Right ventricle myocardium superior (tissue), 1 donor: ENCODE measurements around the gene INHBA. TPM values are rescaled to one million over a fixed set of nuclear protein-coding genes. Genes with fewer than 3 reads are reported as not detected.

ENCODE experiments used
- ATAC-seq: fragments of 200-7000 bp; cut with Tn5 transposase; one replicate; pipeline ENCODE4 v1.9.1; 2020; ENCODE audit warnings: mild to moderate bottlenecking; ENCODE audit not compliant: poor library complexity
- DNase-seq: peaks from one replicate; pipeline ENCODE4 v3.0.0-alpha.2; 2020
- intact Hi-C: fragments of 100-400 bp; cut with DNase I; formaldehyde crosslinking; loops from one replicate; pipeline ENCODE4 v1.11.2; 2022
- total RNA-seq: library from RNA; stranded (reverse); fragmentation: NEBNext Ultra II Directional; extraction: Animal tissue kit (Norgen Biotek cat#: 25700); gene quantifications from one replicate; pipeline ENCODE4 v1.2.1, GENCODE V29; 2021
- donor health status: DM: no; HTN: yes; CAD: no; lungs with severe emphysema.

Gene INHBA
- total RNA-seq, 1 donor from 2014 or later = 1.9 TPM

DNA sequence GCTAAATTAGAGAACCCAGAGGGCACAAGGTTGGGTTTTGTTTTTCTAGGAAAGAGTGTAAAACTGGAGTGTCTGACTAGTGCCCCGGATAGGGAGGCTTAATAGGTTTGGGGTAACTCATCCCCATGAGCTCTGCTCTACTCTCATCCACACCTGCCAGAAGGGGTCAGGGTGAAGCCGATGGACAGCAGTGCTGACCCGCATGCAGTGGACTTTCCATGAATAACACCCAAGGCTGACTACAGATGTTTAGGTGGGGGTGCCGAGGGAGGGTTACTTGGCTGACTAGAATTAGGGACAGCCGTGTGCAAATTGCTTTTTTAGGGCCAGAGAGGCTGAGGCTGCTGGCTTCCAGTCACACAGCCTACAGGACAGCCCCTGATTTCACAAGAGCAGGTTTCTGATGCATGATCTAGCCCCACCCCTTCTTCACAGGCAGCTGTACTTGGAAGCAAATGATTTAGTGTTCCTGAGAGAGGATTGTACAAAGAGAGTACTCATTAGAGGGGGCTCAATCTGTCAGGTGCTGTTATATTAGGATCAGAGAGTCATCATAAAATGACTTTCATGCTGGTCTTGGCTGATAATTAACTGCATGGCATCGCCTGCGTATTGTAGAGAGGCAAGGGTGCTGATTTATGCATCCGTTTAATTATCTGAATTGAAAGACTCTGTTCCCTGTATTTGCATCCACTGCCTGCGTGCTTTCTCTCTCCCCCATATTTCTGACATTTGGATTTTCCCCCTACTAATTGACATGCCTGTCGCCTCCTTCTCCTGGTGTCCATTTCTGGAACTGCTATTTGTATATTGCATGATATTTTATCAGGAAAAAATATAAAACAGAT lies 9.5 kb downstream of the INHBA start:
- peak; percentile 51 for ATAC-seq
- intact Hi-C loops = loop anchor here (10.0 kb wide), 1 partner anchor 1369 kb away; no protein-coding TSS in a partner anchor
- no peak for DNase-seq

- intact Hi-C loops = loop anchor here (10.0 kb wide), 1 partner anchor 1367 kb away; no protein-coding TSS in a partner anchor
- DNase-seq (no peak), ATAC-seq (no peak)
These were observed 10.6 kb downstream of the INHBA start for GRCh38 chr7:41692251-41692650.

DNA sequence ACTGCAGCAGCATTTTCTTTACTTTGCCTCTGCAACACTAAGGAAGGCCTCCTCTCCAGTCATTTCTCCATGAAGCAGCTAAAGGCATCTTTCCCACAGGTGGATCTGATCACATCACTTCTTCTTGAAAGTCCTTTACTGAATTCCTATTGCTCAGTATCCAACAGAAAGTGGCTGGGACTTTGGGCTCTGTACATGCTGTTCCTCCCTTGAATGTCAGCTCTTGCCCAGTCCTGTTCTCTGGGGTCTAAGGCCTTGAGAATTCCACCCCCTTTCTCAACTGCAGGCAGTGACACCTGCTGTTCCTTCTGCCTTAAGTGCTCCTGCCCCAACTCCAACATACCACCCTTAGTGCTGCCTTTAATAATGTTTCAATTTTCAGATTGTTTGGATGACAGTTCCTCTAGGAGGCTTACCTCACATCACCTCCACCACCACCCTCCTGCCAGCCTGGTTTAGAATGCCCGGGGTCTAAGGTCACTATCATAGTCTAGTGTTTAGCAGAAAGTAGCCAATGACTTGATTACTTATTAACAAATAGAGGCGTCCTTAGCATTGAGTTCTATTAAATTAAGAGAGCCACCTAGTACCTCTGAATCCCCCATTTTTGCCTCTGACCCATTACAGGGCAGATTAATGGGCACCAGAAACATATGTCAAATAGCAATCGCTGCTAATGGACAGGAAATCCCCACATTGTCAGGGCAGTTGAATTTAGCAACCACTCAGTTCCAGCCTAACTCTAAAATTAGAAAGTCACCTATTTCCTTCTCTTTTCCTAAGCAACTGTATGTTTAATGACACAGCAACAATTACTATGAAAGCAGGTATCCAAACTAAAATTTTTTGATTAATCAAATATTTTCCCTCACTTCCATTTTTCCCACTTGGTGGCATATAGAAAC lies 11.4 kb downstream of the INHBA start:
- intact Hi-C loops = loop anchor here (10.0 kb wide), 1 partner anchor 1367 kb away; no protein-coding TSS in a partner anchor
- DNase-seq (no peak), ATAC-seq (no peak)

DNA sequence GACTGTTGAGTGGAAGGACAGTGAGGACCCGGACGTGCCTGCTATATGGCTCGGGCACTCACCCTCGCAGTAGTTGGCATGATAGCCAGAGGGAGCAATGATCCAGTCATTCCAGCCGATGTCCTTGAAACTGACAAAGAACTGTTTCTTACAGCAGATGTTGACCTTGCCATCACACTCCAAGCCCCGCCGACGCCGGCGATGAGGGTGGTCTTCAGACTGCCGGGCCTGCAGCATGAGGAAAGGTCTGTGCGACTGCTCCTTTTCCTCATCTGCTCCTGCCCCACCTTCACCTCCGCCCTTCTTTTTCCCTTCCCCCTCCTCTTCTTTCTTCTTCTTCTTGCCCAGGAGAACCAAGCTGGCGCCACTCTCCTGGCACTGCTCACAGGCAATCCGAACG lies 13.1 kb downstream of the INHBA start:
- no peak for DNase-seq
- no peak for ATAC-seq
- intact Hi-C loops = loop anchor here (10.0 kb wide), 1 partner anchor 1365 kb away; no protein-coding TSS in a partner anchor

- intact Hi-C loops = no loop called here
- no peak for DNase-seq
- no peak for ATAC-seq
These were observed 14.0 kb downstream of the INHBA start for GRCh38 chr7:41688906-41689305.

DNA sequence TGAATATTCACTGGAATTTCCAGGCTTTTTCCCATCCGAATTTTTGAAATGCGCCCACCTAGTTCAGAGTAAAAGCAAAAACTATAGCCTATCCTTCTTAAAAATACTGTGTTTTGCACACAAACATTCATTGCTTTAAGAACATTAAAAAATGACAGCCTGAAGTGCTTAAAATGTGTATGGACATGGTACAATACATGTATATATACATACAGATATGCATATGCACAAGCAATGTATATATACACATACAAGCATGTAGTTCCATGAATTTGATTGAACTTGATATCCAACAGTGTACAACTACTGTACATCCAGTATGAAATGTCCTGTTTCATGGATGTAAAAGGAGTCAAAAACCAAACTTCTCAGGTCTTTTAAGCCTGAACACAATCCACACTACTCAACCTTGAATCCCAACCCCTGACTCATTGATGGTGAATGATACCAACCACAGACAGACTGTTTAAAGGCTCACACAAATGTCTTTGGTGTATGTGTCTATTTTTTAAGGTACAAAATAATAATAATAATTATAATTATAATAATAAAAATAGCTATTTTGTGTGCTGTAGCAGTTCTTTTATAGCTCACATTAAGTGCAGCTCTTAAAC lies 14.8 kb downstream of the INHBA start:
- no peak for DNase-seq
- ATAC-seq = no peak
- intact Hi-C loops = no loop called here

GRCh38 chr7:41685684-41686083 lies 17.2 kb downstream of the INHBA start:
- DNase-seq = no peak
- intact Hi-C loops = no loop called here
- ATAC-seq = no peak

DNA sequence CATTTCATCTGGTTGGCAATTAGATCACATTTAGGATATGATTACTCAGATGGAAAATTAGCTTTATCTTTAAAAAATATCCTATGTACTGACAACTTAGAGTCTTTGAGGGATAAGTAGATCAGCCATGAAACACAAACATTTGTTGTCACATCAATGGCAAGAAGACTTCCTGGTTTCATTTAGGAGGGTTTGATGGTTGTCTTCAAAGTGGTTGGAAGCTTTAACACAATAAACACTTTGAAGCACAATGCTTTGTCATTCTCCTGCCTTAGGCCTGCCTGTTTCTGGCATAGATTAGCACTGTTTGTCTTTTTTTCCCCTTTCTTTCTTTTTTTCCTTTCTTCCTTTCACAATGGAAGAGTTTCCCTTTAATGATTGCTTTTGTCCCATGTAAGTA lies 20.5 kb downstream of the INHBA start:
- intact Hi-C loops = no loop called here
- no peak for ATAC-seq
- no peak for DNase-seq

DNA sequence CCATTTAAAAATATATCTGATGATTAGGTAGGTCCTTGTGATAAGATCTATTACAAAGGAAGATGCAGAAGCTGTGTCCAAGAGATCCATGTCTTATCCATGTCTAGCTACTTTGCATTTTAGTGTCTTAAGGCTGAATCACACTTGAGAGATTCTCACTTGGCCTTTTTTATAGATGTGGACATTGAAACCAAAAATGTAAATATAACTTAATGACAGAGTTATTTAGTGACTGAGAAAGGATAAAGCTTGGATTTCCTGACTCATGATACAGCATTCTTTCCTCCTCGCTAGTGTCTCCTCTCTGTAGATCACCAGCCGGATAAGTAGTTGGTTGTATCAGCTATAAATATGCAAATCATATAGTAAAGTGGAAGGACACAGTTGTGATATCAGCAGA lies 23.3 kb downstream of the INHBA start:
- no peak for ATAC-seq
- intact Hi-C loops = no loop called here
- DNase-seq = no peak

DNA sequence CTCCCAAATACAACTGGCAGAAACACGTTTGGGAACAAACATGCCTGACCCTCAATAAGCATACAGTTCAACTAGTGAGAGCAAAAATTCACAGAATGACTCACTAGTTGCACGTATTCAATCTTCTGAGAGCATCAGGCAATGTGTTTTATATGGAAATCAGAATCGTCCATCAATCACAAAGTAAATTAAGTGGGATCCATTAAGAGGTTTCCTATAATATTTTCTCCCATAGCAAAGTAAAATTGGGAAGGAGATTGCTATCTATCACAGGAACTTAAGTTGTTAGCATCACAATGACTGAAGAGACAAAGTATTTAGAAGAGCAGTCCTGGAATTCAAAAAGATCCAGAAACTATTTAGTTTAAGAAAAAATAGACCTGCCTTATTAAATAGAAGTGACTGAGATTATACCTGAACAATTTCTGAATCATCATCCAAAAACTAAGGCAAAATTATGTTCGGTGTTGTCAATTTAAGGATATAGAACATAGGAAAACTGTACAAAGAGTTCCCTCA lies 28.3 kb downstream of the INHBA start:
- DNase-seq = no peak

DNA sequence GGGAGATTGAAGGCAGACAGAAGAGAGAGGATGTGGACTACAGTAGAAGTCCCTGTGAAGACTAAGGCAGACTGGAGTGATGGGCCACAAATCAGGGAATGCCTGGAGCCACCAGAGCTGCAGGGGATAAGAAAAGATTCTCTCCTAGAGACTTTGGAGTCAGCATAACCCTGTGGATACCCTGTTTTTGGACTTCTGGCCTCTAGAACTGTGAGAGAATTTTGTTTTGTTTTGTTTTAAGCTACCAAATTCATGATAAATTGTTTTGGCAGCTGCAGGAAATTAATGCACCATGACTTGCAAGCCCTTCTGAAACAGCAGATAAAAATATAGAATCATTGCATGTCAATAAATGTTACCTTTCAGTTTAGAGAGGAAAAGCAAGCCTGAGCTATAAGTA lies 41.3 kb downstream of the INHBA start:
- DNase-seq (no peak), ATAC-seq (no peak)
- intact Hi-C loops = no loop called here

More for the DNA sequence above, 28.3 kb downstream of the INHBA start:
- ATAC-seq = no peak
- intact Hi-C loops = no loop called here

DNA sequence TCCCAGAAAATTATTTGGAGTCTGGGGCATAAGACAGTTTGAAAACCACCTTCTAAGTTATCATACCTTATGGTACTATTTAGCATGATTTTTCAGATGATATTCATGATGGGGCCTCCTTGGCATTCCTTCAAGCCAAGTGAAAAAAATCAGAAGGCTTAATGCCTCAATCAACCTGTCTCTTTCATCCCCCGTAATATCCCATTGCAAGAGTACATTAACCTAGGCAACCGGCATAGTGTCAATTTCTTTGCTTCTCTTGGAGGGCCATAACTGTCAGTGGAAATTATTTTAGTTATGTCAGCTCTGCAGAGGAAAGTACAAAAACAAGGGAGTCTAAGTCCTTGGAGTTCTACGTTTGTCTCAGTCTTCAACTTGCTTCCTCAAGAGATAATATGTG lies 43.4 kb downstream of the INHBA start:
- intact Hi-C loops = no loop called here
- no peak for ATAC-seq
- DNase-seq = no peak

DNA sequence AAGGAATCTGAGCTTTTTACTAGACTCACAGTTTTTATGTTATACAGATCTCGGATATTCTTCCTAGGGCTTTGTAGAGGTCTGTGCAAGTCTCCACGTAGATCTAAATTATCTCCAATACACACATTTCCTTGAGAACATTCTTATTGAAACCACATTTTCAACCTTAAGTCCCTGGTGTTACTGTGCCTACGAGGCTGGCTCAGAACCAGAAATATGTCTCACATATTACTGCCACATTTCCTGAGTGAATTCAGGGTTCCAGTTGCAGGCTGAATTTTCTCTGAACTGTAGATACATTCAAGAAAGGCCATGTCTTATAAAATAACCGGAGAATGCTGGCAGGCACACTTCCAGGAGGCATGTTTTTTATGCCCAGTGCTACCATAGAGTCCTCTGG lies 46.5 kb downstream of the INHBA start:
- intact Hi-C loops = no loop called here

GRCh38 chr7:41655426-41655825 lies 47.5 kb downstream of the INHBA start:
- ATAC-seq = no peak
- intact Hi-C loops = no loop called here

More for the DNA sequence above, 46.5 kb downstream of the INHBA start:
- peak; percentile 25 for ATAC-seq
- no peak for DNase-seq

GRCh38 chr7:41652267-41652666 lies 50.6 kb downstream of the INHBA start:
- intact Hi-C loops = no loop called here
- ATAC-seq (no peak), DNase-seq (no peak)

More at GRCh38 chr7:41655426-41655825, 47.5 kb downstream of the INHBA start:
- DNase-seq = no peak

DNA sequence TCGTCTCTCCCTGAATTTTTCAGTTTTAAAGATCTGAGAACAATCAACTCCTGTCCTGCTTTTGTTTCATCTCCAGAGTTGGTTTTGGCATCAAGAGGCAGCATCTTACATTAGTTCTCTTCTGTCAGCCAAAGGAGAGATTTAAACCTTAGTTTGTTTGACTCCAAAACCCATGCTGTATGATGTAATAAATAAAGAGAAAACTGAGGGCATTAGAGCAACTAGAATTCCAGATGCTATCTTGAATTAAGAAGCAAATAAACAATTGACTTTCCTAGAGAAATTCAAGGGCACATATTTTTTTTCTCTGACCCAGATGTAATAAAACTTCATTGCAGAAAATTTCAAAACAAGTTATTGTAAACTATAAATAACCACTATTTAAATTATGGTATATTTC lies 54.4 kb downstream of the INHBA start:
- intact Hi-C loops = no loop called here
- ATAC-seq = no peak
- no peak for DNase-seq

GRCh38 chr7:41643616-41644015 lies 59.3 kb downstream of the INHBA start:
- no peak for DNase-seq
- intact Hi-C loops = no loop called here
- ATAC-seq = no peak

DNA sequence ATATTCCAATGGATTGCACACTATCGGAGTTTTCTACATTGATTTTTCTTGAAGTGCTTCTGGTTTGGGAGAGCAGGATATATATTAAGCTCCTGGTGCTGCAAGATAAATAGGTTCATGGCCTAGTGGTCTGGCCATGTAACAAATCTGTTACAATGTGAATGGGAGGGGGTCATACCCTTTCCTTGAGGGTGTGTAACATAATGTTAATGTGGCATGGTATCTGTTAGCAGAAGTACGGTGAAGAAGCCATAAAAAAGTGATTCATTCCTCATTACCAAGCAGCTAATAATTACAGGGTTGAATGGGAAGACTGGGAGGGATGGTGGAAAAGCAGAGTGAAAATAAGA lies 61.2 kb downstream of the INHBA start:
- ATAC-seq (no peak), DNase-seq (no peak)
- intact Hi-C loops = no loop called here
